HepG2 (cell line): ENCODE data around the gene ARHGAP9. TPM values are rescaled to one million over a fixed set of nuclear protein-coding genes. Genes with fewer than 3 reads are reported as not detected.

Experiments
- ARNT2 ChIP-seq: sonication (generic); formaldehyde crosslinking; IDR thresholded peaks from 2 replicates; pipeline ENCODE4 v1.8.0; 2022; ENCODE audit warnings: mild to moderate bottlenecking, low read depth, missing genetic modification reagents, moderate library complexity
- FOSL2 ChIP-seq: sonication (generic); formaldehyde crosslinking; IDR thresholded peaks from 2 replicates; pipeline ENCODE4 v1.4.0; 2020; ENCODE audit warnings: missing genetic modification reagents
- GZF1 ChIP-seq: sonication (generic); formaldehyde crosslinking; IDR thresholded peaks from 2 replicates; pipeline ENCODE4 v1.5.1; 2020; ENCODE audit warnings: mild to moderate bottlenecking, missing genetic modification reagents
- HNF1B ChIP-seq: sonication (generic); formaldehyde crosslinking; IDR thresholded peaks from 2 replicates; pipeline ENCODE4 v1.5.1; 2020; ENCODE audit warnings: mild to moderate bottlenecking, moderate library complexity, missing genetic modification reagents
- HNRNPH1 ChIP-seq: fragments of 200-400 bp; formaldehyde crosslinking; optimal IDR thresholded peaks from 2 replicates; pipeline ENCODE3; 2017; ENCODE audit warnings: mild to moderate bottlenecking, low read depth, low read length
- HOMEZ ChIP-seq: IDR thresholded peaks from 2 replicates; pipeline ENCODE4 v1.6.1; 2016; ENCODE audit warnings: low read depth
- KLF9 ChIP-seq: IDR thresholded peaks from 2 replicates; pipeline ENCODE4 v1.6.1; 2016; ENCODE audit warnings: low read depth
- MBD4 ChIP-seq: IDR thresholded peaks from 2 replicates; pipeline ENCODE4 v1.6.1; 2012; ENCODE audit warnings: low read length, inconsistent platforms, borderline replicate concordance
- NFE2L1 ChIP-seq: sonication (generic); formaldehyde crosslinking; IDR thresholded peaks from 2 replicates; pipeline ENCODE4 v1.4.0; 2020; ENCODE audit warnings: missing genetic modification reagents, mild to moderate bottlenecking, borderline replicate concordance
- NONO ChIP-seq, 2 experiments: fragments of 450-650 bp in 1 of 2; sonication (generic) in 1 of 2; formaldehyde crosslinking in 1 of 2; IDR thresholded peaks in 1 of 2; conservative IDR thresholded peaks in 1 of 2; 2 replicates each; pipeline versions ENCODE4 v1.6.1 to v1.8.0; 2017 to 2022; ENCODE audit warnings: mild to moderate bottlenecking in 1 of 2, missing genetic modification reagents in 1 of 2, moderate library complexity in 1 of 2
- PAX8 ChIP-seq: sonication (generic); formaldehyde crosslinking; IDR thresholded peaks from 2 replicates; pipeline ENCODE4 v1.8.0; 2022; ENCODE audit warnings: mild to moderate bottlenecking, missing genetic modification reagents, borderline replicate concordance
- RBFOX2 ChIP-seq: fragments of 200-400 bp; formaldehyde crosslinking; IDR thresholded peaks from 2 replicates; pipeline ENCODE4 v1.6.1; 2017; ENCODE audit warnings: low read depth, mild to moderate bottlenecking, low read length
- SMC3 ChIP-seq: IDR thresholded peaks from 2 replicates; pipeline ENCODE4 v1.6.1; 2011; ENCODE audit warnings: low read length, improper control_type of control experiment
- TFE3 ChIP-seq: IDR thresholded peaks from 2 replicates; pipeline ENCODE4 v1.6.1; 2016
- ZFP41 ChIP-seq: sonication (generic); formaldehyde crosslinking; IDR thresholded peaks from 2 replicates; pipeline ENCODE4 v1.4.0; 2020; ENCODE audit warnings: mild to moderate bottlenecking, missing genetic modification reagents, borderline replicate concordance
- ZFP82 ChIP-seq: sonication (generic); formaldehyde crosslinking; IDR thresholded peaks from 2 replicates; pipeline ENCODE4 v1.5.1; 2020; ENCODE audit warnings: mild to moderate bottlenecking, missing genetic modification reagents, borderline replicate concordance
- ZNF207 ChIP-seq: fragments of 450-650 bp; IDR thresholded peaks from 2 replicates; pipeline ENCODE4 v1.6.1; 2016; ENCODE audit warnings: antibody characterized with exemption, borderline replicate concordance
- ZNF234 ChIP-seq: sonication (generic); formaldehyde crosslinking; conservative IDR thresholded peaks from 2 replicates; pipeline ENCODE4 v1.5.1; 2020; ENCODE audit warnings: mild to moderate bottlenecking, missing genetic modification reagents
- ZNF326 ChIP-seq: sonication (generic); formaldehyde crosslinking; IDR thresholded peaks from 2 replicates; pipeline ENCODE4 v1.4.0; 2020; ENCODE audit warnings: missing genetic modification reagents, borderline replicate concordance
- ZNF569 ChIP-seq: sonication (generic); formaldehyde crosslinking; IDR thresholded peaks from 2 replicates; pipeline ENCODE4 v1.5.0; 2020; ENCODE audit warnings: mild to moderate bottlenecking, missing genetic modification reagents, moderate library complexity, borderline replicate concordance
- ZNF784 ChIP-seq: sonication (generic); formaldehyde crosslinking; IDR thresholded peaks from 2 replicates; pipeline ENCODE4 v1.5.1; 2020; ENCODE audit warnings: missing genetic modification reagents, mild to moderate bottlenecking, borderline replicate concordance
- ZSCAN9 ChIP-seq: IDR thresholded peaks from 2 replicates; pipeline ENCODE4 v1.6.1; 2016; ENCODE audit warnings: borderline replicate concordance
- polyA plus RNA-seq, 8 experiments: library from polyadenylated mRNA; depleted of rRNA in 3 of 8; stranded (reverse) in 7 of 8; unstranded in 1 of 8; fragments of >200 nt; fragmentation: Illumina TruSeq in 4 of 8; extraction: Trizol in 4 of 8; gene quantifications; 2 replicates each; pipeline versions ENCODE4 v1.2.1 to v1.2.3, GENCODE V29; 2011 to 2016; ENCODE audit warnings: low read depth in 4 of 8, missing spikeins in 1 of 8, mixed read lengths in 1 of 8; ENCODE audit not compliant: insufficient read depth in 1 of 8
- total RNA-seq, 5 experiments: library from RNA; depleted of rRNA; stranded (reverse); fragments of >200 nt; fragmentation: Illumina TruSeq; extraction: Trizol; gene quantifications; 2 replicates each; pipeline ENCODE4 v1.2.3, GENCODE V29; 2016; ENCODE audit warnings: low read depth in 1 of 5

The ARHGAP9 gene
- total and polyA plus RNA-seq, 2 of the 13 experiments (the other 11 are each of a cell fraction or from before 2014, with no cell fraction given): 0.18 to 1.2 TPM

GRCh38 chr12:57454566-57455373 lies 24.9 kb downstream of the ARHGAP9 start, which contains the start of gene INHBE (continued):
- peak; percentile 78; the same call in 1 of the 2 replicates for TF ChIP-seq HNF1B (CRISPR knock-in tag)
- no peak for TF ChIP-seq HNRNPH1
- TF ChIP-seq ZNF569 (CRISPR knock-in tag): 0 out of 2 replicates have a peak, but pooled peaks have one; percentile 41
- TF ChIP-seq ZFP41 (CRISPR knock-in tag): no peak
- TF ChIP-seq HOMEZ: peak; percentile 48; the same call in 1 of the 2 replicates
- TF ChIP-seq FOSL2 (CRISPR knock-in tag): peak; percentile 78
- peak; percentile 61 for TF ChIP-seq RBFOX2
- no peak for TF ChIP-seq NFE2L1
- TF ChIP-seq MBD4: no peak
- TF ChIP-seq ZFP82 (CRISPR knock-in tag): no peak
- TF ChIP-seq ZNF326 (CRISPR knock-in tag): no peak
- no peak for TF ChIP-seq ZNF207
- no peak for TF ChIP-seq GZF1 (CRISPR knock-in tag)
- peak; percentile 87 for TF ChIP-seq TFE3 (CRISPR knock-in tag)
- no peak for TF ChIP-seq NONO (IDR thresholded peaks at IDR 0.05)
- TF ChIP-seq NONO (CRISPR knock-in tag; conservative IDR thresholded peaks at IDR 0.05): peak; percentile 97
- TF ChIP-seq SMC3: peak; percentile 34; the same call in 1 of the 2 replicates
- TF ChIP-seq ZNF784 (CRISPR knock-in tag): peak; percentile 90; the same call in 1 of the 2 replicates
- peak; percentile 64; the same call in 1 of the 2 replicates for TF ChIP-seq ARNT2 (CRISPR knock-in tag)
- peak; percentile 79; the same call in 1 of the 2 replicates for TF ChIP-seq ZNF234
- no peak for TF ChIP-seq ZSCAN9 (CRISPR knock-in tag)
- TF ChIP-seq KLF9 (CRISPR knock-in tag): peak; percentile 69; the same call in 1 of the 2 replicates
- TF ChIP-seq PAX8 (CRISPR knock-in tag): no peak
